ENCODE measurements around the gene NDUFB11.

- TF ChIP-seq CTCF (IDR thresholded peaks at IDR 0.05) = no peak
- no peak for TF ChIP-seq EZH2 (IDR thresholded peaks at IDR 0.05)
These were observed 32.6 kb upstream of the NDUFB11 start for GRCh38 chrX:47177079-47177478.
